ENCODE results near the gene CKS1B.
"Not testable (repeated sequence)": the region's sequence is repeated elsewhere in the genome, so short reads cannot be mapped to it uniquely, and the experiment has no call there.

CKS1B gene

DNA sequence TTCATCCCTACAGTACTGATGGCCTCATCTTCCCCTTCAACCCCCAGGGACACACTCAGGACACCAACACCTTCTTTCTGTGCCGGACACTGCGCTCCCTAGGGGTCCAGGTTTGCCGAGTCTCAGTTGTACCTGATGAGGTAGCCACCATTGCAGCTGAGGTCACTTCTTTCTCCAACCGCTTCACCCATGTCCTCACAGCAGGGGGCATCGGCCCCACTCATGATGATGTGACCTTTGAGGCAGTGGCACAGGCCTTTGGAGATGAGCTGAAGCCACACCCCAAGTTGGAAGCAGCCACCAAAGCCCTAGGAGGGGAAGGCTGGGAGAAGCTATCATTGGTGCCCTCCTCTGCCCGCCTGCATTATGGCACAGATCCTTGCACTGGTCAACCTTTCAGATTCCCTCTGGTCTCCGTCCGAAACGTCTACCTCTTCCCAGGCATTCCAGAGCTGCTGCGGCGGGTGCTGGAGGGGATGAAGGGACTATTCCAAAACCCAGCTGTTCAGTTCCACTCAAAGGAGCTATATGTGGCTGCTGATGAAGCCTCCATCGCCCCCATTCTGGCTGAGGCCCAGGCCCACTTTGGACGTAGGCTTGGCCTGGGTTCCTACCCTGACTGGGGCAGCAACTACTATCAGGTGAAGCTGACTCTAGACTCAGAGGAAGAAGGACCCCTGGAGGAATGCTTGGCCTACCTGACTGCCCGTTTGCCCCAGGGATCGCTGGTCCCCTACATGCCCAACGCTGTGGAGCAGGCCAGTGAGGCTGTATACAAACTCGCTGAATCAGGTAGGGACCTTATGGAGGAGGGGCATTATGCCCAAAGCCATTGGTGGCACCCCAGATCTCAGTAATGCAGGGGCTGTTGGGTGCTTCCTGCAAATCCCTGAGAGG, 13.8 kb downstream of the CKS1B start:
- DNase-seq = no peak

DNA sequence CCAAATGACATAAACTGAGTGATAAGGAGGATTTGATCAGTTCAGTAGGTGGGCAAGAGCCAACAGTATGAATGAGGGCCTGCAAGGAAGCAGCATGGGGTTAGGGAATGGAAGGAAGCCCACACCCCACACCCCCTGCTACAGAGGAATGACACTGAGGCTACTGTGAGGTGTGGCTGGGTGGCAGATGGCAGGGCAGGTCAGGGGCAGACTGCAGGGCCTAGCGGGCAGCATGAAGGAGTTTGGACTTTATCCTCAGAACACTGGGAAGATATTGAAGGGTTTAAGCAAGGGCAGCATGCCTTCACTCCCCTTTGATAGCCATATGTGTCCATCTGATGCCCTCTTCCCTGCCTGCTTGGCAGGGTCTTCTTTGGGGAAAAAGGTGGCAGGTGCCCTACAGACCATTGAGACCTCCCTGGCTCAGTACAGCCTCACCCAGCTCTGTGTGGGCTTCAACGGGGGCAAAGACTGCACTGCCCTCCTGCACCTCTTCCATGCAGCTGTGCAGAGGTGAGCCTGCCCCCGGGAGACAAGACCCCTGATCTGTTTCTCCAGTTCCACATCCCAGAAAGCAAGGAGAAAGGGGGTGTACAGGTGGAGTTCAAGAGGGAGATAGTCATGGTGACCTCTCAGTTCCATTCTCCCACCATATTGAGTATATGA, 14.8 kb downstream of the CKS1B start:
- DNase-seq = no peak

DNA sequence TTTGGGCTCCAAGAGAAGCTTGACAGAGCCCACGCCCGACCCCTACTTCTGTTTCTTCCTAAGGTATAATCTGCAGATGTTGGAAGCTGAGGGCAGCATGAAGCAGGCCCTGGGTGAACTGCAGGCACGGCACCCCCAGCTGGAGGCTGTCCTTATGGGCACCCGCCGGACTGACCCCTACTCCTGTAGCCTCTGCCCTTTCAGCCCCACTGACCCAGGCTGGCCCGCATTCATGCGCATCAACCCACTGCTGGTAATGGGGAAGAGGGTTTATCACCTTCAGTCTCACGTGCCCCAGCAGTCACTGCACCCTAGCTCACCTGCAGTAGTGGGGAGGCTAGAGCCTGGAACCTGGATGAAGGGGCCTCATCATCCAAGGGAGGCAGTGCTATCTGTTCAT, 15.8 kb downstream of the CKS1B start:
- no peak for DNase-seq

DNA sequence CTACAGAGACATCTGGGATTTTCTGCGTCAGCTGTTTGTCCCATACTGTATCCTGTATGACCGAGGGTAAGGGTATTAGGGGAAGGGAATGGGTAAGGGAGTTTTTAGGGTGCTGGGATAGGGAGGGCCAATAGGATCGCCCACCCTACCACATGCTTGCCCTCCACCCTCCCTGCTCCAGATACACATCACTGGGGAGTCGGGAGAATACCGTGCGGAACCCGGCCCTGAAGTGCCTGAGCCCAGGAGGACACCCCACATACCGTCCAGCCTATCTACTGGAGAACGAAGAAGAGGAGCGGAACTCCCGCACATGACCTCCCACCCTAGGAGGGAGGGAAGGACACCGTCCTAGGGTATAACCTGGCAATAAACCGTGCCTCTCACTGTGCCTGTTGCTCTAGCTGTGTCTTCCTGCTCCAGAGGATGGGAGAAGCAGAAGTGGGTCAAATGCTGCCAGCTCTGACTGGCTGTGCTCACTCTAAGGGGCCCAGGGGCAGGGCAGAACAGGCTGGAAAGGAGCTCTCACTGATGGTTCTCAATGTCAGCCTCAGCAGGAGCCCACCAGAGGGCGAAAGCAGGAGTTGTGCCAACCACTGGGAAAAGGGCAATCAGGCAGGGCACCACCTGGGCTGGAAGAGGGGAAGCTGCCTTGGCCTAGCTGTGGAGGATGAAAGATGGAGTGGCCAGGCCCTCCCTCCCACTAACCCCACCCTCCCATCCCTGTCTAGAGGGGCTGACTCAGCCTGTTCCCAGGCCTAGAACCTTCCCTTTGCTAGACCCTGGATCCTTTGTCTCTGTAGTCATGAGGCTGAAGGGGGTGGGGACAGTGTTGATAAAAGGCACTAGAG, 18.5 kb downstream of the CKS1B start:
- no peak for DNase-seq

DNA sequence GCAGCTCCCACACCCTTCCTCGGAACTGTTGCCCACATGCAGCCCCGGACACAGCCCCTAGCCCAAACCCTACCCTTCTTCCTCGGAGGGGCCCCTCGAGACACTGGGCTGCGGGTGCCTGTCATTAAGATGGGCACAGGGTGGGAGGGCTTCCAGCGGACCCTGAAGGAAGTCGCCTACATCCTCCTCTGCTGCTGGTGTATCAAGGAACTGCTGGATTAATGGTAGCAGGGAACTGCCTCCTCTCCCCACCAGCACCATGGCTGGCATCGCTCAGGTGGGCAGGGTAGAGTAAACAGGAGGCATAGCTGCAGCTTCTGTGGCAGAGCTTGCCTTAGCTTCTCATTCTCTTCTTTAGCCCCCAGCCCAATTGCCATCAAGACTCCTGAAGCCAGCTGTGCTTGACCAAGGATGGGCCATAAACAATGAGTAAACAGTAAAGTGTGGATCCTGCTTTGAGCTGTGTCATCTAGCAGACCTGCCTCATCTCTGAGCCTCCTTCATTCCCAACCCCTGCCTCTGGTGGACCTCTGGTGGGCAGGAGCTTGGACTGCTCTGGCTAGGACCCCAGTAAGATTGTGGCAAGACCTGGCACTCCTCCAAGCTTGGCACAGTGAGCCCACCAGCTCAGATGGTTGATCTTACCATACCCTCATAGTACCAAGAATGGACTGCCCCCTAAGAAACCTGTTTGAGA, 19.2 kb downstream of the CKS1B start, which contains the start of gene LENEP:
LENEP (plus strand) TSS at position 15 of the 697 bp plus-strand sequence; CDS start at position 37, 22 bp downstream.
- DNase-seq = no peak

DNA sequence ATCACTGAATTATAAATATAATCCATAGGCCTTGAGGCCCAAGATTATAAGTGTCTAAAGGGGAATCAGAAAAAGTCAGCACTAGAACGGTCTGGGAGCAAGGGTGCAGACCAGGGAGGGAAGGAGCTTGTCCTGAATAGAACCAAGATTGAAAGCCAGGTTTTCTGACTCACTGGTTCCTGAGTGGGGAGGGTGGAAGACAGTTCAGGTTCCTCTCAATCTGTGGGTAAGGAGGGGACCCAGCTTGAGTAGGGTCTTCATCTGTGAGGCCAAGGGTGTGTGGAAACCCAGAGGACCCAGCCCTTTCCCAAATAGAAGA, 19.7 kb downstream of the CKS1B start:
- DNase-seq = no peak

DNA sequence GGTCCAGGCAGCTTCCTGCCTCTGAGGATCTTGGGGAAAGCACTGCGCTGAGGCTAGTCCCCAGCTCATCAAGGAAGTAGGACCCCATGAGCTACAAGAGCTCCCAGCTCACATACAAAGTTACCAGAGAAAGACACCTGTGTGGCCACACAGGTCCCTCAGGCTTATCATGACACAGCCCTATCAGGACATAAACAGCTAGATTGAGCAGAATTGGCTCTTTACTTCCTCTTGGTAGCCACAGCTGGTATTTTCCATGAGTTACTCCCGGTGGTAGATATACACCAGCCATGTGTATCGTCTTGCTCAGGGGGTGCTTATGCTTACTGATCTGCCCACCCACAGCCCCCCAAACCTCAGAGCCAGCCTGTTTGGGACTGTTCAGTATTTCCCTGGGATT, 20.1 kb downstream of the CKS1B start:
- no peak for DNase-seq

DNA sequence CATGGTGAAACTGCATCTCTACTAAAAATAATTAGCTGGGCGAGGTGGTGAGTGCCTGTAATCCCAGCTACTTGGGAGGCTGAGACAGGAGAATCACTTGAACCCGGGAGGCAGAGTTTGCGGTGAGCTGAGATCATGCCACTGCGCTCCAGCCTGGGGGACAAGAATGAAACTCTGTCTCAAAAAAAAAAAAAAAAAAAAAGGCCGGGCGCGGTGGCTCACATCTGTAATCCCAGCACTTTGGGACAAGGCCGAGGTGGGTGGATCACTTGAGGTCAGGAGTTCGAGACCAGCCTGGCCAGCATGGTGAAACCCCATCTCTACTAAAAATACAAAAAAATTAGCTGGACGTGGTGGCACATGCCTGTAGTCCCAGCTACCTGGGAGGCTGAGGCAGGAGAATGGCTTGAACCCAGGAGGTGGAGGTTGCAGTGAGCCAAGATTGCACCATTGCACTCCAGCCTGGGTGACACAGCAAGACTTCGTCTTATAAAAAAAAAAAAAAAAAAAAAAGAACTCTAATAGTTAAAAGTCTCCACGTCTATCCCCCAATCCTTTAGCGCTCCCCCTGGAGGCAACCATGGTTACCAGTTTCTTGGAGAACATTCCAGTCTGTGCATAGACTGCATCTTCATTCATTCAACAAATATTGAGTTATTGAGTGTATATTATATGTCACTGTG, 21.0 kb downstream of the CKS1B start:
- not testable (repeated sequence) for DNase-seq

DNA sequence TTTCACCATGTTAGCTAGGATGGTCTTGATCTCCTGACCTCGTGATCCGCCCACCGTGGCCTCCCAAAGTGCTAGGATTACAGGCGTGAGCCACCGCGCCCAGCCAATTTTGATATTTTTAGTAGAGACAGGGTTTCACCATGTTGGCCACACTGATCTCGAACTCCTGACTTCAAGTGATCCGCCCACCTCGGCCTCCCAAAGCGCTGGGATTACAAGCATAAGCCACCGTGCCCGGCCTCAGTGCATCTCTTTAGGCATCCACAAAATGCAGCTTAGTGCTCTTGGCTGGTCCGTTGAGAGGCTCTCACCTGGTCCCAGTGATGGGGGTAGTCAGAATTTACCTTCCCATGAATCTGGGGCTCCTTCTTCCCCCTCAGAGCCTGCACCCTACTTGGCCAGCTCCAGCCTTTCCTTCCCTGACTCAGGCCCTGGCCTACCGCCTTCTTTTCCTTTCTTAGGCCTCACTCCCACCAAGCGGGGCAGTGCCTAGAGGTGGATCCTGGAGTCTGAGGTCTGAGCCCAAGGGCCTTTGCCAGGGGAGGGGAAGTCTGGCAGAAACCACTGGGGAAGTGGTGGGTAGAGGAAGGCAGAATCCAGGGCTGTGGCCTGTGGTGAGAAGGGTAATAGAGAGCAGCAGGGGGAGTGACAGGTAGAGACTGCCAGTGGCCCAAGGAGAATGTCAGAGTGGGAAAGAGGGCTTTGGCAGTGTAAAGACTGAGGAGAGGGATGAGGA, 22.7 kb downstream of the CKS1B start:
- DNase-seq = no peak

DNA sequence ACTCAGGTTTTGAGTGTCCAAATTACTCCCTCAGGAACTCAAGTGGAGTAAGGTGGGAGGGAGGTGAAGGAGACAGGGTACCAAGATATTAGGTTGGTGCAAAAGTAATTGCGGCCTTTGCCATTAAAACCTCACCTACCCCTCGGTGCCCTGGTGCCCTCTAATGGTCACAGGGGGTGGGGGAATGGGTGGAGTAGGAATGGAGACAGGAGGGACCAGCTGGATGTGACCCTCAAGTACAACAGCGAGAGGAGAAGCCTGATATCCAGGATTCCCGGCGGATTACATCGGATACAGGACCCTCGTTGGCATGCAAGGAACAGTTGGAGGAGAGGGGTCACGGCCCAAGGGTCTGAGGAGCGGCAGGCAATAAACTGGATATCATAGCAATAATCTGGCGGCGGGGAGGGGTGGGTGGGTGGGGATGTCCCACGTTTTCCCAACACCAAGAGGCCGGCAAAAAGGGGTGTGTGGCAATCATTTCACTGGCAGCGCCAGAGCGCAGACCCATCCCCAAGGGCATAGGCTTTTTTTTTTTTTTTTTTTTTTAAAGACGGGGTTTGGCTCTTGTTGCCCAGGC, 23.8 kb downstream of the CKS1B start:
- no peak for DNase-seq

DNA sequence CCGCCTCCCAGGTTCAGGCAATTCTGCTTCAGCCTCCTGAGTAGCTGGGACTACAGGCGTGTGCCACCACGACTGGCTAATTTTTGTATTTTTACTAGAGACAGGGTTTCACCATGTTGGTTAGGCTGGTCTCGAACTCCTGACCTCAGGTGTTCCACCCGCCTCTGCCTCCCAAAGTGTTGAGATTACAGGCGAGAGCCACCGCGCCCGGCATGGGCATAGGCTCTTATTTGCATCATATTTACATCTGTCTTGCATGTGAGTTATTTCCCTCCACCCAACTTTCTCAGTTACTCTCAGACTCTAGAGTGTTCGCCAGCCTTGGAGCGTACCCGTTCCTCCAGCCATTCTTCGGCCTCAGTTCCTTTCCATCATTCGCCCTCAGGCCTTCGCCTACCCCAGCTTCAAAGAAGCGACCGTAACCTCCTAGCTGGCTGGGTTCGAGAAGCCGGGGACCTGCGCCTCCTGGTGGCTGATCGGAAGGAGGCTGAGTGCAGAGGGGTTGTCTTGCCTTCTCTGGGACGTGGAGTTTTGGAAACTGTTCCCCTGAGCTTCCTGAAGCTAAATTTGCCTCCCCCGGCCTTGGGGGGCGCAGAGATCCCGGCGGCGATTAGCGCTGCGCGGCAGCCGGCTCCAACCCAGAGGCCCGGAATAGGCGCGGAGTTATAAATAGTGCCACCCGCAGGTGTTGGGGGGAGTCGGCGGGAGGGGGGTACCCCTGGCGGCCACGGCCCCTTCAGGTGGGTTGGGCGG, 24.5 kb downstream of the CKS1B start:
- DNase-seq = peak; percentile 88

DNA sequence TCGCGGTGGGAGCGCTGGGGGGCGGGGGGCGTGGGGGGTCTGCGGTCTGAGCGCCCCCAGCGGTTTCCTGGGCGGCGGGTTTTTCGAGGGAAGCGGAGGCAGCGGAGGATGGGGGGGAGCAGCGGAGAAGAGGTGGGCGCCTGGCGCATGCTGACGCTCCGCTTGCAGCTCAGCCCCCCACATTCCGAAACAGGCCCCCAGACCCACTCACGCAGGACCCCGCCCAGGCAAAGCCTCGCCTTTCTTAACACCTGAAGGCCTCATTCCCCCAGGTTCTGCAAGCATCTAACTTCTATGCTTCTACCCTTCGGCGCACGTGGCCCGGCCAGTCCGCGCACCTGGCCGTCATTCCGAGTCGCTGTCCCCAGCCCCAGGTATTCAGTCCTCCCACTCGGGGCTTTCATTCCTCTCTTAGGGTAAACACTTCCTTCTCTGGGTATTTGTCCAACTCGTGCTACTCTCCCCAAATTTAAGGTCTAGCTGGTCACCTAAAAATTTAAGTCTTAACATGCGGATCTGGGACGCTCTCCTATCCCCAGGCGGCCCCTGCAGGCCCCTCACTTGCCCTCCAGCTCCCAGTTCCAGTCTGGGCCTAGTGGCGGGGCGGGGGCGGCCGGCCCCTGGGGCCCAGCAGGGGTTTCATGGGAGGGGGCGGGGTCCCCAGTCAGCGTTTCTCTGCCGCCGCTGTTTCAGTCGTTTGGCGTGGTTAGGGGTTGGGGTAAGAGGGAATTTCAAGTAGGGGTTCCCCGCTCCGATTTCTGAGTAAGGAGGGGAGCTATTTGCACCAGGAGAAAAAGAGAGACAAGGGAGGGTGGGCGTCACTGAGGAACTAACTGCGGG, 25.3 kb downstream of the CKS1B start:
- peak; percentile 84 for DNase-seq

DNA sequence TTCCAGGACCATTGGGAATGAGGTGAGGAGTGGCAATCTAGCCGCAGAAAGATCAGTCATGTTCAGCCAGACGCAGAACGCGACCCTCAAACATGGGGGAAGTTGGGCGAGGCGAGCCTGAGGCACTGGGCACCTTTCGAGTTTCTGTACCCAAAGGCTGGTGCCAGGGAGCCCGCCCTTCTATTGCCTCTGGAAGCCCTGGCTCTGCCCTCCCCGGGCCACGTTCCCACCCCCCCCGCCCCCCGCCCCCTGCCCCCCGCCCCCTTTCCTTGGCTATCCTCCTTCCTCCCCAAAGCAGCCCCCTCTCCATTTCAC, 25.9 kb downstream of the CKS1B start:
- DNase-seq = peak; percentile 75

DNA sequence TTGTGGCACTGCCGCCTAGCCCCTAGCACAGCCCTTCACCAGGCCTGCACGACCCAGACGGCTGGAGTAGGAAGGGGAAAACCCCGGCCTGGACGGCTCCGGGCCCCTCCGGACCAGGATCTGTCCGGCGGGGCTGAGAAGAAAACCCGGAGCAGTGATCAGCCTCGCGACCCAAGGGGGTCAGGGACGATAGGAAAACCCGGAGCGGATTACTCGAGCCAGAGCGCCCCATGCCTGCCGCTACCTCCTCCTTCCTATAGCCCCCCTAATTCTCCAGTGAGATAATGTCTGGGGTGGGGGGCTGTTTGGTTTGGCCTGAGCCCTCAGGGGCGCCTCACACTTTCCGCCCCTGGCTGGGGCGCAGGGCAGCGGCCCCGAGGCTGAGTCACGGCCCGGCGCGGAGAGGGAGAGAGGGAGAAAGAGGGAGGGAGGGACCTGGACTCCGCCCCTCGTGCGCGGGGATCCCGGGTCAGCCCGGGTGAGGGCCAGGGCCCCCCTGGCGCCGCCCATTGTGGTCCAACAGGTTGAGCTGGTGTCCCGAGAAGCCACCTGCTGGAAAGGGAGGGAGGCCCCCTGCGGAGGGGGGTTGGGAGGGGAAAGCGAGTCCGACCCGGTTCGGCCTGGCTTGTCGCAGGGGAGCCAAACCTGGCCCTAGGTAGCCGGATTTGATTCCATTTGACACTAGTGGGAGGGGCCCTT, 26.4 kb downstream of the CKS1B start:
- DNase-seq = peak; percentile 91

DNA sequence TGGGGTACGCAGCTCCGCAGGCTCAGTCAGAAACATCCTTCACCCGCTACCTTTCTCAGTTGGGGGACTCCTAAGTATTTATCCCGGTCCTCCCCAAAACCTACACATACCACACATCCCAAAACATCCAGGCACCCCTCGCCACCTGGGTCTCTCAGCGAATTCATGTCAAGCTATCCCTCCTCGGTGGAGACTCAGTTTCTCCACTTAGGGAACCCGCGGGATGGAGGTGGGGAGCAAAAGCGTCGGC, 26.9 kb downstream of the CKS1B start:
- DNase-seq = no peak

DNA sequence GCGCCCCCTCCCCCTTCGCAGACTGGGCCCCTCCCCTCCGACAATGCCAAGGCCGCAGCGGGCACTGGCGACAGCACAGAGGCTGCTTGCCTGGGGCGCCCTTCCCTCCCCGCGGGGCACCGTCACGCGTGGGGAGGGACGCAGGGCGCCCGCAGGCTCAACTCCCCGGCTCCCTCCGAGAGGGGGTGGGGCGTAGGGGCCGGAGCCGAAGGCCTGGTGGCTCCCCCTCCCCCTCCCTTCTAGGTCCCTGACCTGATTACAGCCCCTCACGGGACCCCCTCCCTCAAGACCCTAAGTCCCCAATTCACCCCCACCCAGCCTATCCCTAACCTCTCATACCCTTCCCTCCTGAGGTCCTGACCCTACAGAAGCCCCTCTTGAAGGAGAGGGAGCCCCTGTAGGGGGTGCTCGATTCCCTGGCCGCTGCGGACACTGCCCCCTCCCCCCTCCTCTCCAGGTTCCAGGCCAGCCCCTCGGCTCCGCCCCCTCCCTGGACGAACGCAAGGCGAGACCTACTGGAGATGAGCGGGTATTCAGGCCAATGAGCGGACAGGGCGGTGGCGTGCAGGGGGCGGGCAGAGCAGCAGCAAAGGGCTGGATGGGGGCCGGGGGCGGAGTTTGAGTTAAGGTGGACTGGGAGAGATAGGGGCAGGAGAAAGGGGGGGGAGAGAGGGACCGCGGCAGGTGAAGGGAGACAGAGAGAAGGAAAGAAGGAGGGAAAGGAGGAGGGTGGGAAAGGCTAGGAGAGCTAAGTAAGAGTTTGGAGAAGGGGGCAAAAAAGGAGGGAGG, 27.4 kb downstream of the CKS1B start:
- peak; percentile 96 for DNase-seq

DNA sequence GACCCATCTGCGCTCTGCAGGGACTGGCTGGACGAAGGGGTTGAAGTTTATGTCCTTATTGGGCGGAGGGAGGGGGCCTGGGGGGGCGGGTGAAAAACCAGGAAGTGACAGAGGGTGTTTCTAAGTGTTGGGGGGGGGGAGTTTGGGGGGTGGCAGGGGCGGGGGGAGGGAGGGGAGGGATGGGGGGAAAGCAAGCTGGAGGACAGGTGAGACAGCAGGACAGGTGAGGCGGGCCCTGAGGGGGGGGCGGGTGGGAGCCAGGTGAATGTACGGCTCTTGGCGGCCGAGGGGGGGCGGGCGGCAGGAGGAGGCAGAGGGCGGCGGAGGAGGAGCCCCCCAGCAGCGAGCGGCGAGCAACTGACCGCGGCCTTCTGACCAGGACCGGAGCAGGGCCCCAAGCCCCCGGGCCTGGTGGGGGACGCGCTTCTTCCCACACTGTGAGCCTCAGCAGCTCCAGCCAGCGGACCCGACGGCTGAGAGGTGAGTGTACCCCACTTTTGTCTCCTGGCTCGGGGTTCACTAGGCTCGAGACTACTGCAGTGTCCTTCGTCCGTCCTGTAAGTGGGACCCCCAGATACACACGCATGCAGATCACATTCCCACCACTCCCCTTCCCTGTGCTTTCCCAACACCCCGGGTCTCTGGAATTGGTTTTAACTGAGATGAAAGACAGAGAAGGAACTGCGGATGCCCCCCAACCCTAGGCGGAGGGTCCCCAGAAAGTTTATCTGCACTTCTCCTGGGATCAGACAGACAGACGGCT, 28.2 kb downstream of the CKS1B start, which contains the start of gene ZBTB7B:
ZBTB7B (plus strand) TSS at position 339 of the 763 bp plus-strand sequence. CDS start 11,859 bp downstream, outside the sequence.
- peak; percentile 64 for DNase-seq
